HCT116 (cell line): ENCODE measurements around the gene MCRIP2. TPM values are rescaled to one million over a fixed set of nuclear protein-coding genes. Genes with fewer than 3 reads are reported as not detected.

Experiments used
- ATAC-seq: fragments of 200-7000 bp; cut with Tn5 transposase; 2 replicates; pipeline ENCODE4 v1.9.1; 2020; ENCODE audit warnings: mild to moderate bottlenecking, moderate library complexity
- BruUV-seq: library from RNA; stranded (reverse); fragments of 400-500 nt; replicated peaks from 2 replicates; lab custom pipeline; 2021; lab: Mats Ljungman, UMichigan
- CTCF ChIA-PET: fragments of 300-600 bp; sonication (Branson Sonifier 250); formaldehyde crosslinking; loops from one replicate; lab custom pipeline; 2021; ENCODE audit warnings: antibody characterized with exemption; lab: Charles Lee
- POLR2A ChIA-PET: fragments of 300-600, 350-600 bp; sonication (Branson Sonifier 250); formaldehyde crosslinking; loops from one replicate; lab custom pipeline; 2021; ENCODE audit warnings: antibody characterized with exemption; lab: Charles Lee
- RAD21 ChIA-PET, 2 experiments: fragments of 300-600 bp; sonication (Branson Sonifier 250); formaldehyde crosslinking; loops; one replicate each; lab custom pipeline; 2023; ENCODE audit warnings: low total read pairs in 2 of 2; ENCODE audit not compliant: uncharacterized antibody in 2 of 2, unreplicated experiment in 2 of 2, low non-redundant PET in 1 of 2; lab: Charles Lee
- DNase-seq: peaks from one replicate; pipeline ENCODE4 v3.0.0-alpha.2; 2010; ENCODE audit warnings: low read depth, low spot score
- H2AFZ ChIP-seq: fragments of 200-600 bp; shearing (Covaris generic), sonication (generic); 2 replicates; pipeline ENCODE4 v1.6.1; 2017; ENCODE audit warnings: low read depth, mixed run types, mixed read lengths, antibody characterized with exemption, low read length; ENCODE audit not compliant: poor library complexity, severe bottlenecking
- H3K27ac ChIP-seq: 2 replicates; pipeline ENCODE4 v1.5.1; 2012; ENCODE audit warnings: low read depth, low read length
- H3K27me3 ChIP-seq: fragments of 200-600 bp; sonication (generic); 2 replicates; pipeline ENCODE4 v1.6.1; 2016; ENCODE audit warnings: mixed run types, low read length, mixed read lengths; ENCODE audit not compliant: insufficient read depth
- H3K36me3 ChIP-seq, 2 experiments: fragments of 200-500 bp in 1 of 2; fragments of 200-600 bp in 1 of 2; sonication (Bioruptor generic) in 1 of 2; sonication (generic) in 1 of 2; 2 replicates each; pipeline versions ENCODE4 v1.5.1 to v1.6.1; 2014 to 2016; ENCODE audit warnings: low read length in 2 of 2, inconsistent platforms in 1 of 2, mixed read lengths in 1 of 2, mixed run types in 1 of 2; ENCODE audit not compliant: insufficient read depth in 2 of 2, control insufficient read depth in 1 of 2
- H3K4me1 ChIP-seq, 2 experiments: fragments of 200-600 bp in 1 of 2; sonication (generic) in 1 of 2; 2 replicates each; pipeline versions ENCODE4 v1.5.1 to v1.6.1; 2012 to 2017; ENCODE audit warnings: low read length in 2 of 2, inconsistent platforms in 1 of 2, mild to moderate bottlenecking in 1 of 2, mixed read lengths in 1 of 2, mixed run types in 1 of 2, moderate library complexity in 1 of 2; ENCODE audit not compliant: insufficient read depth in 2 of 2, control insufficient read depth in 1 of 2
- H3K4me2 ChIP-seq: fragments of 200-600 bp; sonication (generic); 2 replicates; pipeline ENCODE4 v1.6.1; 2017; ENCODE audit warnings: mixed run types, low read length, mixed read lengths
- H3K4me3 ChIP-seq, 2 experiments: fragments of 200-600 bp in 1 of 2; sonication (generic) in 1 of 2; replicated peaks in 1 of 2; 2 replicates each; pipeline ENCODE4 v1.5.1; 2011 to 2016; ENCODE audit warnings: low read length in 2 of 2, control low read depth in 1 of 2, low read depth in 1 of 2, mild to moderate bottlenecking in 1 of 2, mixed read lengths in 1 of 2, mixed run types in 1 of 2
- H3K79me2 ChIP-seq: fragments of 200-600 bp; sonication (generic); 2 replicates; pipeline ENCODE4 v1.6.1; 2017; ENCODE audit warnings: mild to moderate bottlenecking, mixed run types, low read length, moderate library complexity, mixed read lengths; ENCODE audit not compliant: insufficient read depth
- H3K9ac ChIP-seq: fragments of 200-600 bp; sonication (generic); 2 replicates; pipeline ENCODE4 v1.6.1; 2016; ENCODE audit warnings: low read length, mixed read lengths
- H3K9me2 ChIP-seq: fragments of 200-600 bp; sonication (generic), shearing (Covaris generic); 2 replicates; pipeline ENCODE4 v1.6.1; 2017; ENCODE audit warnings: mixed run types, mild to moderate bottlenecking, moderate library complexity; ENCODE audit not compliant: insufficient read depth
- H3K9me3 ChIP-seq, 2 experiments: fragments of 200-500 bp in 1 of 2; fragments of 200-600 bp in 1 of 2; sonication (Bioruptor generic) in 1 of 2; sonication (generic) in 1 of 2; 2 replicates each; pipeline ENCODE4 v1.6.1; 2014 to 2017; ENCODE audit warnings: low read length in 2 of 2, mixed read lengths in 2 of 2, inconsistent platforms in 1 of 2, low read depth in 1 of 2, mild to moderate bottlenecking in 1 of 2, mixed run types in 1 of 2, moderate library complexity in 1 of 2; ENCODE audit not compliant: control insufficient read depth in 1 of 2, insufficient read depth in 1 of 2
- H4K20me1 ChIP-seq: fragments of 200-600 bp; sonication (generic), shearing (Covaris generic); 2 replicates; pipeline ENCODE4 v1.6.1; 2017; ENCODE audit warnings: mixed run types, mild to moderate bottlenecking, moderate library complexity; ENCODE audit not compliant: insufficient read depth
- ATF3 ChIP-seq: IDR thresholded peaks from 2 replicates; pipeline ENCODE4 v1.6.1; 2012
- CBX3 ChIP-seq: IDR thresholded peaks from 2 replicates; pipeline ENCODE4 v1.6.1; 2012; ENCODE audit warnings: low read depth
- CEBPB ChIP-seq: IDR thresholded peaks from 2 replicates; pipeline ENCODE4 v1.6.1; 2012; ENCODE audit warnings: low read depth
- CTCF ChIP-seq, 3 experiments: fragments of 200-600 bp in 1 of 3; sonication (generic) in 1 of 3; IDR thresholded peaks in 2 of 3; conservative IDR thresholded peaks in 1 of 3; 2 replicates each; pipeline ENCODE4 v1.5.1; 2012 to 2017; ENCODE audit warnings: low read depth in 2 of 3, low read length in 2 of 3, antibody characterized with exemption in 1 of 3, borderline replicate concordance in 1 of 3, control low read depth in 1 of 3, mild to moderate bottlenecking in 1 of 3, mixed read lengths in 1 of 3, mixed run types in 1 of 3, moderate library complexity in 1 of 3; ENCODE audit not compliant: insufficient read depth in 1 of 3
- EGR1 ChIP-seq: IDR thresholded peaks from 2 replicates; pipeline ENCODE4 v1.6.1; 2012; ENCODE audit warnings: low read depth
- ELF1 ChIP-seq: IDR thresholded peaks from 2 replicates; pipeline ENCODE4 v1.6.1; 2012; ENCODE audit warnings: low read depth, borderline replicate concordance
- EZH2phosphoT487 ChIP-seq: fragments of 200-600 bp; IDR thresholded peaks from 2 replicates; pipeline ENCODE4 v1.6.1; 2018; ENCODE audit warnings: antibody characterized with exemption, borderline replicate concordance
- FOSL1 ChIP-seq: IDR thresholded peaks from 2 replicates; pipeline ENCODE4 v1.6.1; 2012; ENCODE audit warnings: low read depth
- JUND ChIP-seq: IDR thresholded peaks from 2 replicates; pipeline ENCODE4 v1.6.1; 2012
- MAX ChIP-seq: IDR thresholded peaks from 2 replicates; pipeline ENCODE4 v1.6.1; 2012
- POLR2A ChIP-seq: IDR thresholded peaks from 2 replicates; pipeline ENCODE4 v1.7.0; 2011; ENCODE audit warnings: borderline replicate concordance; ENCODE audit not compliant: insufficient read depth, insufficient read length; ENCODE audit errors: extremely low read depth
- POLR2AphosphoS5 ChIP-seq: IDR thresholded peaks from 2 replicates; pipeline ENCODE4 v1.6.1; 2011; ENCODE audit warnings: mild to moderate bottlenecking, low read depth, low read length, moderate library complexity
- RAD21 ChIP-seq: IDR thresholded peaks from 2 replicates; pipeline ENCODE4 v1.6.1; 2012; ENCODE audit warnings: low read depth, mild to moderate bottlenecking
- REST ChIP-seq: IDR thresholded peaks from 2 replicates; pipeline ENCODE4 v1.6.1; 2012; ENCODE audit warnings: low read depth
- SRF ChIP-seq: IDR thresholded peaks from 2 replicates; pipeline ENCODE4 v1.6.1; 2012; ENCODE audit warnings: low read depth
- TCF7L2 ChIP-seq: IDR thresholded peaks from 2 replicates; pipeline ENCODE4 v1.7.0; 2011; ENCODE audit warnings: borderline replicate concordance, inconsistent platforms; ENCODE audit not compliant: insufficient read depth, insufficient read length; ENCODE audit errors: extremely low read depth
- ZBTB33 ChIP-seq: IDR thresholded peaks from 2 replicates; pipeline ENCODE4 v1.6.1; 2011; ENCODE audit warnings: mild to moderate bottlenecking, low read length, moderate library complexity; ENCODE audit not compliant: insufficient replicate concordance; ENCODE audit errors: extremely low read depth
- ZFX ChIP-seq: fragments of 450-650 bp; IDR thresholded peaks from 2 replicates; pipeline ENCODE4 v1.6.1; 2017
- ZNF274 ChIP-seq: fragments of 200-500 bp; sonication (Bioruptor generic); IDR thresholded peaks from 2 replicates; pipeline ENCODE4 v1.6.1; 2014; ENCODE audit warnings: mild to moderate bottlenecking, low read depth, low read length, inconsistent platforms
- intact Hi-C: fragments of 100-400 bp; cut with micrococcal nuclease; formaldehyde crosslinking; loops from 2 replicates; pipeline ENCODE4 v1.10.0; 2022
- total RNA-seq: library from RNA; stranded (reverse); gene quantifications from one replicate; pipeline ENCODE4 v1.2.1, GENCODE V29; 2021; ENCODE audit not compliant: unreplicated experiment

The MCRIP2 gene
- total RNA-seq, 1 experiment from 2014 or later = 34.9 TPM

GRCh38 chr16:624526-625070 is 17.0 kb upstream of the MCRIP2 start:
- Histone ChIP-seq H3K27ac (no peak overlapping the region), H3K9me3 (no peaks in the 10 kb centered on the region), H3K9ac (no peak overlapping the region), H4K20me1 (no peaks in the 10 kb centered on the region), H2AFZ (no peak overlapping the region), H3K79me2 (no peaks in the 10 kb centered on the region), H3K9me2 (no peaks in the 10 kb centered on the region), H3K36me3 (no peaks in the 10 kb centered on the region), H3K27me3 (no peaks in the 10 kb centered on the region), H3K4me2 (no peak overlapping the region), H3K4me3 (no peak overlapping the region), H3K4me1 (peaks cover 35 to 53% of the 10 kb centered on the region in 2 experiments)
- TF ChIP-seq CEBPB (no peak), SRF (no peak), ZBTB33 (no peak), EGR1 (no peak), RAD21 (no peak), ELF1 (no peak), ZFX (no peak), FOSL1 (no peak), REST (no peak), ATF3 (no peak), MAX (no peak), CBX3 (no peak), ZNF274 (no peak), POLR2A (no peak), CTCF (IDR thresholded peaks at IDR 0.05 in 2 of 3, conservative IDR thresholded peaks at IDR 0.05 in 1 of 3; ENCODE audit: borderline replicate concordance in 1 of 3, insufficient read depth in 1 of 3, low read depth in 2 of 3, low read length in 2 of 3) (no peak), EZH2phosphoT487 (no peak), TCF7L2 (no peak), POLR2AphosphoS5 (no peak), JUND (no peak)
- CTCF ChIA-PET = no interaction called here
- ATAC-seq (no peak), DNase-seq (no peak)
- RAD21 ChIA-PET = no interaction called here
- POLR2A ChIA-PET = no interaction called here
- BruUV-seq = no TSS peak
- intact Hi-C loops = loop anchor here (5.0 kb wide), 1 partner anchor 32 kb away; the partner anchor contains the start of gene RAB40C
